Neural progenitor cell (in vitro differentiated cells): Measurements from ENCODE around the gene PIP4K2B. TPM values are rescaled to one million over a fixed set of nuclear protein-coding genes. Genes with fewer than 3 reads are reported as not detected.

ENCODE experiments used
- DNase-seq: peaks from one replicate; pipeline ENCODE4 v3.0.0-alpha.2; 2016; ENCODE audit warnings: low spot score
- H2AFZ ChIP-seq: fragments of 200-600 bp; sonication (generic); replicated peaks from 2 replicates; pipeline ENCODE4 v1.6.1; 2016; ENCODE audit warnings: antibody characterized with exemption
- H3F3A ChIP-seq: fragments of 200-600 bp; sonication (generic); 2 replicates; pipeline ENCODE4 v1.6.1; 2016; ENCODE audit warnings: antibody characterized with exemption, low read depth
- H3K27ac ChIP-seq: fragments of 200-600 bp; sonication (generic); 2 replicates; pipeline ENCODE4 v1.5.1; 2016; ENCODE audit warnings: mild to moderate bottlenecking
- H3K27me3 ChIP-seq: fragments of 200-600 bp; sonication (generic); 2 replicates; pipeline ENCODE4 v1.6.1; 2016; ENCODE audit warnings: mild to moderate bottlenecking, moderate library complexity
- H3K36me3 ChIP-seq: fragments of 200-600 bp; sonication (generic); 2 replicates; pipeline ENCODE4 v1.5.1; 2016
- H3K4me1 ChIP-seq: fragments of 200-600 bp; sonication (generic); 2 replicates; pipeline ENCODE4 v1.6.1; 2016; ENCODE audit warnings: mixed run types
- H3K4me2 ChIP-seq: fragments of 200-600 bp; sonication (generic); 2 replicates; pipeline ENCODE4 v1.6.1; 2016
- H3K4me3 ChIP-seq: fragments of 200-600 bp; sonication (generic); 2 replicates; pipeline ENCODE4 v1.5.1; 2016
- H3K79me2 ChIP-seq: fragments of 200-600 bp; sonication (generic); 2 replicates; pipeline ENCODE4 v1.6.1; 2016; ENCODE audit warnings: low read depth
- H3K9ac ChIP-seq: fragments of 200-600 bp; sonication (generic); 2 replicates; pipeline ENCODE4 v1.6.1; 2016
- H3K9me3 ChIP-seq: fragments of 200-600 bp; sonication (generic); 2 replicates; pipeline ENCODE4 v1.5.1; 2016; ENCODE audit warnings: low read depth
- H4K20me1 ChIP-seq: fragments of 200-600 bp; sonication (generic); 2 replicates; pipeline ENCODE4 v1.6.1; 2016; ENCODE audit warnings: low read depth
- H3K27ac Mint-ChIP-seq: 3 replicates; pipeline ENCODE4 v1.8.0; 2021; ENCODE audit warnings: mixed read lengths
- H3K27me3 Mint-ChIP-seq: 2 replicates; pipeline ENCODE4 v1.8.0; 2022; ENCODE audit warnings: low read depth, mild to moderate bottlenecking, inconsistent platforms, moderate library complexity, mixed read lengths; ENCODE audit not compliant: insufficient read depth
- H3K36me3 Mint-ChIP-seq: 3 replicates; pipeline ENCODE4 v1.8.0; 2021; ENCODE audit warnings: mixed read lengths
- H3K4me1 Mint-ChIP-seq: 3 replicates; pipeline ENCODE4 v1.8.0; 2021; ENCODE audit warnings: mixed read lengths
- H3K4me3 Mint-ChIP-seq: 3 replicates; pipeline ENCODE4 v1.8.0; 2021; ENCODE audit warnings: mild to moderate bottlenecking, moderate library complexity, mixed read lengths
- H3K9me3 Mint-ChIP-seq: 3 replicates; pipeline ENCODE4 v1.8.0; 2020; ENCODE audit warnings: mixed read lengths
- EZH2 ChIP-seq: fragments of 200-600 bp; sonication (generic); IDR thresholded peaks from 2 replicates; pipeline ENCODE4 v1.6.1; 2017; ENCODE audit warnings: antibody characterized with exemption, mild to moderate bottlenecking, moderate library complexity
- EZH2phosphoT487 ChIP-seq: fragments of 200-600 bp; sonication (generic); IDR thresholded peaks from 2 replicates; pipeline ENCODE4 v1.6.1; 2017; ENCODE audit warnings: antibody characterized with exemption
- total RNA-seq: library from RNA; depleted of rRNA; stranded (reverse); fragments of >200 nt; gene quantifications from 2 replicates; pipeline ENCODE4 v1.2.3, GENCODE V29; 2015; ENCODE audit warnings: low replicate concordance
- TF ChIP-seq, protein P1 (sequence below): fragments of 200-600 bp; sonication (generic); IDR thresholded peaks from 2 replicates; pipeline ENCODE4 v1.5.1; 2017; ENCODE audit warnings: antibody characterized with exemption, mild to moderate bottlenecking

The PIP4K2B gene
- total RNA-seq, 1 donor from 2014 or later: 45.6 TPM

DNA sequence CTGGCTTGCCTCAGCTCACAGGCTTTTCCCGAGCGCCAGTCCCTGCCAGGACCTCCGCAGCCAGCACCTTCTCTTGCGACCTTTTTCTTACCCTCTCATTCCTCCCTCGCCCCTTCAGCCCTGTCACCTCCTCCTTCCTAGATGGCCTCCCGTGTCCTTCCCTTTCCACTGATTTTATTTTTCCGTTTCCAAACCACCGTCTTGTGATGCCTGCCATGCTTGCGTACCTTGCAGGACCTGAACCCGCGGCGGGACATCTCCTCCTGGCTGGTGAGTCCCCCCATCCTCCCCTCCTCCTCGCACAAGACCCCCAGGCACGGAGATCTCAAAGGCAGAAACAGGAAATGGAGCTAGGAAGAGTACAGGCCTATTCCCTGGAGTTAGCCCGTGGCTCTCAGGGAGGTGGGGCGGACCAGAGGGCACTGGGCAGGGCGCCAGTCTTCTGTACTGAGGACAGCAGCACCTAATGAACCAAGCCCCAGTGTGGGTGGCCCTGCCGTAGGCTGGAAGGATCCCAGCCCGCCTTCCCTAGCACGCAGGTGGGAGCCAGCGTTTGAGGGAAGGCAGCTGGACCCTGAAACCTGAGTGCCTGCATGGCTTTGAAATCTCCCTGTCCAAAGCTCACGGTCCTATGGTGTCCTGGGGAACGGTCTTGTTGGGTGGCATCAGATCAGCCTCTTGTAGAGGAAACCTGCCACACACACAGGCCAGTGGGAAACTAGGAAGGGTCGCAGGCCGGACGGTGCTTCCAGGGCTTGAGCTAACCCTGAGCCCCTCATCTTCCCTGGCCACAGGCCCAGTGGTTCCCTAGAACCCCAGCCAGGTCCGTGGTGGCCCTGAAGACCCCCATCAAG lies 68.6 kb downstream of the PIP4K2B start:
- H3F3A ChIP-seq: peaks cover 44% of the 10 kb centered on the region
- H3K4me3 ChIP-seq: peak overlapping the region; percentile 62
- H3K36me3 Mint-ChIP-seq: peaks cover 14% of the 10 kb centered on the region
- H3K27ac Mint-ChIP-seq: peak overlapping the region; percentile 30
- H3K27me3 ChIP-seq: peaks cover 13% of the 10 kb centered on the region
- H3K9me3 Mint-ChIP-seq: no peaks in the 10 kb centered on the region
- peak overlapping the region; percentile 93 for H3K4me2 ChIP-seq
- H3K9ac ChIP-seq: peak overlapping the region; percentile 38
- peak; percentile 51 for DNase-seq
- H3K9me3 ChIP-seq: no peaks in the 10 kb centered on the region
- TF ChIP-seq EZH2 (no peak), EZH2phosphoT487 (no peak)
- TF ChIP-seq, protein P1, sequence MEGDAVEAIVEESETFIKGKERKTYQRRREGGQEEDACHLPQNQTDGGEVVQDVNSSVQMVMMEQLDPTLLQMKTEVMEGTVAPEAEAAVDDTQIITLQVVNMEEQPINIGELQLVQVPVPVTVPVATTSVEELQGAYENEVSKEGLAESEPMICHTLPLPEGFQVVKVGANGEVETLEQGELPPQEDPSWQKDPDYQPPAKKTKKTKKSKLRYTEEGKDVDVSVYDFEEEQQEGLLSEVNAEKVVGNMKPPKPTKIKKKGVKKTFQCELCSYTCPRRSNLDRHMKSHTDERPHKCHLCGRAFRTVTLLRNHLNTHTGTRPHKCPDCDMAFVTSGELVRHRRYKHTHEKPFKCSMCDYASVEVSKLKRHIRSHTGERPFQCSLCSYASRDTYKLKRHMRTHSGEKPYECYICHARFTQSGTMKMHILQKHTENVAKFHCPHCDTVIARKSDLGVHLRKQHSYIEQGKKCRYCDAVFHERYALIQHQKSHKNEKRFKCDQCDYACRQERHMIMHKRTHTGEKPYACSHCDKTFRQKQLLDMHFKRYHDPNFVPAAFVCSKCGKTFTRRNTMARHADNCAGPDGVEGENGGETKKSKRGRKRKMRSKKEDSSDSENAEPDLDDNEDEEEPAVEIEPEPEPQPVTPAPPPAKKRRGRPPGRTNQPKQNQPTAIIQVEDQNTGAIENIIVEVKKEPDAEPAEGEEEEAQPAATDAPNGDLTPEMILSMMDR: no peak
- H3K4me3 Mint-ChIP-seq: peak overlapping the region; percentile 87
- no peaks in the 10 kb centered on the region for H3K79me2 ChIP-seq
- no peak overlapping the region for H3K27ac ChIP-seq
- peaks cover 53% of the 10 kb centered on the region for H4K20me1 ChIP-seq
- peaks cover 10% of the 10 kb centered on the region for H3K27me3 Mint-ChIP-seq
- no peaks in the 10 kb centered on the region for H3K36me3 ChIP-seq
- H3K4me1 Mint-ChIP-seq: peaks cover 24% of the 10 kb centered on the region
- peaks cover 5% of the 10 kb centered on the region for H3K4me1 ChIP-seq
- H2AFZ ChIP-seq: no peak overlapping the region

DNA sequence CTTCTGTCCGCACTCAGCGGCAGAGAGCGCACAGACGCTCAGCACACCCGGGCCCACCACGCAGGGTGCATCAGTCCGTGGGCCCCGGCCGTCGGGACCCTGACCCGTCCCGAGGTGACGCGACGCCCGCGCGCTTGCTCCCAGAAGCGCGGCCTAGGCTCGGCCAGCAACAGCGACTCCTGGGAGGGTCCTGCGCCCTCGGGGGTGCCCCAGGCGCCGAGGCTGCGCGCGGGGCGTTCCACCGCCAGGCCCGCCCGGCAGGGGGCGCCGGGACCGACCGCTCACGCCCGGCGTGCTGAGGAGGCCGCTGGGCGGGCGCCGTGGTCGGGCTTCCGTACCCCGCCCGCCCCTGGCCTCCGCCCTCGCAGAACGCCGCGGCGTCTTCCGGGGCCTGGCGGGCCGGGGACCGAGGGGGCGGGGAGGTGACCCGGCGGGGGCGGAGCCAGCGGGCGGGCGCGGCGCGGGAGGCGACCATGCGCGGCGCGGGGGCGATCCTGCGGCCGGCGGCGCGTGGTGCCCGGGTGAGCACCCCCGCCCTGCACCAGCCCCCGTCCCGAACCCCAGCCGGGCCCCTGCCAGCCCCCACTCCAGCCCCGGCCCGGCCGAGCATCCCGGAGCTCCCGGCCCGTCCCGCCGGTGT lies 69.3 kb downstream of the PIP4K2B start, which contains the start of gene CISD3:
CISD3 (plus strand) TSS at position 456 of the 640 bp plus-strand sequence; CDS start at position 474, 18 bp downstream.
- Mint-ChIP-seq H3K36me3 (peaks cover 13% of the 10 kb centered on the region), H3K4me1 (peaks cover 24% of the 10 kb centered on the region), H3K4me3 (peak within 1 kb of the TSS; percentile 87), H3K27me3 (peaks cover 10% of the 10 kb centered on the region), H3K9me3 (no peaks in the 10 kb centered on the region), H3K27ac (peak within 1 kb of the TSS; percentile 30)
- peak; percentile 96 for DNase-seq
- Histone ChIP-seq H3K27ac (no peak within 1 kb of the TSS), H2AFZ (peak within 1 kb of the TSS; percentile 50), H3K4me1 (peaks cover 5% of the 10 kb centered on the region), H3K79me2 (no peaks in the 10 kb centered on the region), H3K36me3 (no peaks in the 10 kb centered on the region), H3K9ac (peak within 1 kb of the TSS; percentile 38), H3F3A (peaks cover 39% of the 10 kb centered on the region), H3K4me2 (peak within 1 kb of the TSS; percentile 93), H3K27me3 (peaks cover 13% of the 10 kb centered on the region), H4K20me1 (peaks cover 47% of the 10 kb centered on the region), H3K4me3 (peak within 1 kb of the TSS; percentile 62), H3K9me3 (no peaks in the 10 kb centered on the region)
- no peak for TF ChIP-seq EZH2phosphoT487
- TF ChIP-seq, protein P1: peak; percentile 62

DNA sequence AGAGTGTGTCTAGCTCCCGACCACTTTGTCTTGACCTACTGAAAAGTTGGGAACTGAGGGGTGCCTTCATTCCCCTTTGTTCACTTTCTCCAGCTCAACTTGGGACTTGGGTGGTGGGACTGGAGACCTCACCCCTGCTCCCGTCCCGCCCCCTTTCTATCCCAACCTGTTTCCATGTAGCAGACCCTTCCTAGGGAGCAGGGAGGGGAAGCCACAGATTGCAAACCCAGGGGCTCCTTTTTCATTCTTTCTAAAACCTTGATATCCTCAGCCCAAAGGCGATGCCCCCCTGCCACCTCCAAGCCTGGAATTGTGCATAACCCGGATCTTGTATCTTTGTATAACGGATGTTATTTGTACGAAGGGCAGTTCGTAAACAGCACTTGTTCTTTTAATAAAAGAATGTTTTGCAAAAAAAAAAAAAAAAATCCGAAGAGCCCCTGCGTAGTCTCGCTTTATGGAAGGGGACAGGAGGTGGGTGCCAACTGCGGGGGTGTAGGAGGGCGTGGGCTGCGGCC lies 69.9 kb downstream of the PIP4K2B start:
- no peak for DNase-seq
- no peaks in the 10 kb centered on the region for H3K9me3 ChIP-seq
- peaks cover 9% of the 10 kb centered on the region for H3K27me3 Mint-ChIP-seq
- peaks cover 13% of the 10 kb centered on the region for H3K27me3 ChIP-seq
- no peak overlapping the region for H3K9ac ChIP-seq
- peak overlapping the region; percentile 50 for H2AFZ ChIP-seq
- H3K27ac ChIP-seq: no peak overlapping the region
- TF ChIP-seq EZH2phosphoT487 (no peak), EZH2 (no peak)
- TF ChIP-seq, protein P1: no peak
- H3K36me3 ChIP-seq: no peaks in the 10 kb centered on the region
- peaks cover 41% of the 10 kb centered on the region for H4K20me1 ChIP-seq
- H3K4me3 ChIP-seq: peak overlapping the region; percentile 62
- H3K36me3 Mint-ChIP-seq: peaks cover 13% of the 10 kb centered on the region
- no peak overlapping the region for H3K27ac Mint-ChIP-seq
- H3K4me2 ChIP-seq: peak overlapping the region; percentile 92
- H3K9me3 Mint-ChIP-seq: no peaks in the 10 kb centered on the region
- peak overlapping the region; percentile 83 for H3K4me3 Mint-ChIP-seq
- peaks cover 34% of the 10 kb centered on the region for H3F3A ChIP-seq
- peaks cover 22% of the 10 kb centered on the region for H3K4me1 Mint-ChIP-seq
- H3K4me1 ChIP-seq: peaks cover 5% of the 10 kb centered on the region
- no peaks in the 10 kb centered on the region for H3K79me2 ChIP-seq
